NB4 (cell line): ENCODE data around the gene MGLL.

Source experiments
- DNase-seq: peaks from one replicate; pipeline ENCODE4 v3.0.0; 2010; ENCODE audit warnings: low read depth
- H3K4me3 ChIP-seq: one replicate; pipeline ENCODE4 v1.5.1; 2011; ENCODE audit warnings: mild to moderate bottlenecking, low read depth, low read length, moderate library complexity
- MYC ChIP-seq: IDR thresholded peaks from 2 replicates; pipeline ENCODE4 v1.6.1; 2011; ENCODE audit warnings: low read depth, low read length
- POLR2A ChIP-seq: IDR thresholded peaks from 2 replicates; pipeline ENCODE4 v1.6.1; 2011; ENCODE audit warnings: mild to moderate bottlenecking; ENCODE audit not compliant: insufficient read length; ENCODE audit errors: extremely low read depth
- TF ChIP-seq, protein P1 (sequence below): IDR thresholded peaks from 2 replicates; pipeline ENCODE4 v1.6.1; 2011; ENCODE audit warnings: low read depth, low read length
- TF ChIP-seq, protein P2 (sequence below): IDR thresholded peaks from one replicate; pipeline ENCODE4 v1.5.1; 2012; ENCODE audit warnings: low read depth, low read length

Gene MGLL

DNA sequence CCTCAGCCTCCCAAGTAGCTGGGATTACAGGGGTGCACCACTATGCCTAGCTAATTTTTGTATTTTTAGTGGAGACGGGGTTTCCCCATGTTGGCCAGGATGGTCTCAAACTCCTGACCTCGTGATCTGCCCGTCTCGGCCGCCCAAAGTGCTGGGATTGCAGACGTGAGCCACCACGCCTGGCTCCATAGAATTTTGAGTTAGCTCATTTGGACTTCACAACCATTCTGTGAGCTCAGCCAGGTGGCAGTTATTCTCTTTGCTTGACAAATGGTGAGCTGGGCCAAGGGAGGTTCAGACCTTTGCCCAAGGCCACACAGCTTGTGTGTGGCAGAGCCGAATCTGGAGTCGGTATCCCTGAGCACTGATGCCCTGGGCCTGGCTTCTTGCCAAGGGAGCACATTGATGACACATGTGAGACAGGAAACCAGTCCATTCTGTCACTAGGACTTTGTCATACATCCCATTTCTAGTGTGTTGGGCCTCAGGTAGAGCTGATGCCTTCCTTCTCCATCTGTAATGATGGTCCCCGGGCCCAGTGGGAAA lies 175.7 kb downstream of the MGLL start:
- no peak for DNase-seq
- no peak for TF ChIP-seq POLR2A
- H3K4me3 ChIP-seq, result no peak overlapping the region

DNA sequence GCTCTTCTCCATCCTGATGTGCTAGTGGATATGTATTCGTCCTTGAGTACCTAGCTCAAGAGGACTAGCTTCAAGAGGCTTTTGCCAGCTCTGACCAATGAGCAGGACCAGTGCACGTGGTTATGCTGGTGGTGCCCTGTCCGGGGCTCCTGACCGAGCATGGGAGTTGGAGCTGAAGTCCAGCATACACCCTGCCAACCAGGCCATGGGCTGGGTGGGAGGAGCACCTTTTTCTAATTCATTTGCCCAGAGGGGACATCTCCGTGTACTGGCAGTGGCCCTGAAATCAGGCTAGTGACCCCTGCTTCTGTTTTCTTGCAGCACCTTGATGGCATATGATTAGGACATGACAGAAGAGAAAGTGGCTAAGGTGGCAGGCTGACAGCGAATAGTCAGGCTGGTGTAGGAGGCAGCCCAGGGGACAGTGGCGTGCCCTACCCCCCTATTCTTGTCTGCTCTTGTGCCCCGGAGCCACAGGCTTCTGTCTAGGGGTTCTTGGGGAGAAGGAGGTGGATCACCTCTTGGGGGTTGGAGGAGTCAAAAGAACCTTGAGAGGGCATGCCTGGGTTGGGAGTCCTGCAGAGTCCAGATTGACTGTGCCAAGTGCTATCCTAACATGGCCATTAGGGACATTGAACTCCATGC lies 176.8 kb downstream of the MGLL start:
- DNase-seq, result no peak
- H3K4me3 ChIP-seq, result no peak overlapping the region
- TF ChIP-seq POLR2A (no peak), MYC (no peak)
- TF ChIP-seq, protein P1, sequence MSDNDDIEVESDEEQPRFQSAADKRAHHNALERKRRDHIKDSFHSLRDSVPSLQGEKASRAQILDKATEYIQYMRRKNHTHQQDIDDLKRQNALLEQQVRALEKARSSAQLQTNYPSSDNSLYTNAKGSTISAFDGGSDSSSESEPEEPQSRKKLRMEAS, result no peak
- TF ChIP-seq, protein P2, sequence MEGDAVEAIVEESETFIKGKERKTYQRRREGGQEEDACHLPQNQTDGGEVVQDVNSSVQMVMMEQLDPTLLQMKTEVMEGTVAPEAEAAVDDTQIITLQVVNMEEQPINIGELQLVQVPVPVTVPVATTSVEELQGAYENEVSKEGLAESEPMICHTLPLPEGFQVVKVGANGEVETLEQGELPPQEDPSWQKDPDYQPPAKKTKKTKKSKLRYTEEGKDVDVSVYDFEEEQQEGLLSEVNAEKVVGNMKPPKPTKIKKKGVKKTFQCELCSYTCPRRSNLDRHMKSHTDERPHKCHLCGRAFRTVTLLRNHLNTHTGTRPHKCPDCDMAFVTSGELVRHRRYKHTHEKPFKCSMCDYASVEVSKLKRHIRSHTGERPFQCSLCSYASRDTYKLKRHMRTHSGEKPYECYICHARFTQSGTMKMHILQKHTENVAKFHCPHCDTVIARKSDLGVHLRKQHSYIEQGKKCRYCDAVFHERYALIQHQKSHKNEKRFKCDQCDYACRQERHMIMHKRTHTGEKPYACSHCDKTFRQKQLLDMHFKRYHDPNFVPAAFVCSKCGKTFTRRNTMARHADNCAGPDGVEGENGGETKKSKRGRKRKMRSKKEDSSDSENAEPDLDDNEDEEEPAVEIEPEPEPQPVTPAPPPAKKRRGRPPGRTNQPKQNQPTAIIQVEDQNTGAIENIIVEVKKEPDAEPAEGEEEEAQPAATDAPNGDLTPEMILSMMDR, result no peak

DNA sequence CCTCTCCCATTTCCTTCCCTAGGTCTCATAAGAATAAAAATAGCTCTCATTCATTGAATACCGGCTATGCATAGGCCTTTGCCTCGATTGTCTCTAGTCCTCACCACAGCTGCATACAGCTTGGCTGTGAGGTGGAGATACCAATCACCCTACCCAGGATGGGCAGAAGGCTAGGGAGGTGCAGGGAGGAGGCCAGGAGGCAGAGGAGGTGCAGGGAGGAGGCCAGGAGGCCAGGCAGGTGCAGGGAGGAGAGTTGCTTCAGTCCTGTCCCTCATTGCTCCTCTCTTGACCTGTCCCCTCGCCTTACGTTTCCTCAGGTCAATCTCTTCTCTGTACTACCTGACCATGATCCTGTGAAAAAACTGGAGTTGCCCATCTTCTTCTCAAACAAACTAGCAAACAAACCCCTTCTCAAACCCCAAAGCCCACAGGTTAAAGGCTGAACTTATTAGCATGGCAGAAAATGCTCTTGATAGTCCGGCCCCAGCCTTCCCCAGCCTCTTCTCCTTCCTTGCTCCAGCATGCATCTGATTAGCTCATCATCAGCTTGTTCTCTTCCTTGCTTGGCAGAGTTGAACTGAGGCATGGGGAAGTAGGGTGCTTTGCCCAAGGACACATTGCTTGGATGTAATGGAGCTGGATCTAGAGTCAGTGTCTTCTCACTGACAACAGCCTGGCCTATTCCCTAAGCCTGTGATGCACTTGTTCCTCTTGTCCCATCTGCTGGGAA lies 177.5 kb downstream of the MGLL start:
- H3K4me3 ChIP-seq, result no peak overlapping the region
- TF ChIP-seq POLR2A, result no peak
- TF ChIP-seq, protein P1, result no peak
- TF ChIP-seq, protein P2, result no peak
- TF ChIP-seq MYC, result no peak
- DNase-seq, result no peak

DNA sequence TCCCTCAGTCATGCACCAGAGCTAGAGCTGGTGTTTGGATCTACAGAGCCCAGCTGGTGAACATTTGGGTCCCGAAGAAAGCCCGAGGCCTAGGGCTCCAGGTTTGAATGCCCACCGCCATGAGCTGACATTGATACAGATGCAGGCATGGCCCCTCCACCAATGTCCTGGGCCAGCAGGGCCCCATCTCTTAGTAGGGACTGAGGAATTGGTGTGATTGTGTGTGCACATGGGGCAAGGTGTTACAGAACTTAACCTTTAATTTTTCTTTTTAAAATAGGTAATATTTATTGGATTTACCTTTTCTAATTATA lies 182.3 kb downstream of the MGLL start:
- TF ChIP-seq POLR2A, result no peak
- TF ChIP-seq, protein P2, result no peak
- no peak for TF ChIP-seq MYC
- TF ChIP-seq, protein P1, result no peak
- no peak for DNase-seq
- H3K4me3 ChIP-seq, result no peak overlapping the region

DNA sequence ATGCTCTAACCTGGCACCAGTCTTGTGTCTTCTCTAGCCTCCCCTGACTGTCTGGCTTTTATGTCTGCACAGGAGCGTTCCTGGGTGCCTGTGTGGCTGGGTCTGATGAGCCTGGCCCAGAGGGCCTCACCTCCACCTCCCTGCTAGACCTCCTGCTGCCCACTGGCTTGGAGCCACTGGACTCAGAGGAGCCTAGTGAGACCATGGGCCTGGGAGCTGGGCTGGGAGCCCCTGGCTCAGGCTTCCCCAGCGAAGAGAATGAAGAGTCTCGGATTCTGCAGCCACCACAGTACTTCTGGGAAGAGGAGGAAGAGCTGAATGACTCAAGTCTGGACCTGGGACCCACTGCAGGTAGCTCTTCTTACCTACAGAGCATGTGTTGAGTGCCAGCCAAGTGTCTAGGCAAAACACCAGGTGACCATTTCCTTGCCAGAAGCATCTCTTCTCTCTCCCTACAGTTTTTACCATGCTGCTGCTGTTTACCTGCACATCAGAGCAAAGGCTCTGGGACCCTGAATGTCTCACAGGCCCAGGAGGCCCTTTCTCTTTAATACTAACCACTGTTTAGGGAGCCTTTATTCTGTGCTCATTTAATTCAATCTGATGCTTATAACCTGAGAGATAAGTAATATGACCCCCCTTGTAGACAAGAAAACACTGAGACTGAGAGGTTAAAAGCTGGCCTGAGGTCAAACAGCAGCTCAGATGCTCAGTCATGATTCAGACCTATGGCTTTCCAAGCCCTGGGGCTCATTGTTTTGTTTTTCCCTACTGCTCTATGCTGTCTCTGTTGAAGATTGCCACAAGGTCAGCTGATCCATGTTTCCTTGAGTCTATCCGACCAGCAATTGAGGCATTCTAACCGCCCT lies 182.9 kb downstream of the MGLL start:
- TF ChIP-seq, protein P2, result no peak
- TF ChIP-seq MYC, result no peak
- TF ChIP-seq, protein P1, result no peak
- TF ChIP-seq POLR2A, result no peak
- DNase-seq, result no peak
- no peak overlapping the region for H3K4me3 ChIP-seq
